ENCODE results near the gene SURF2.

The SURF2 gene

GRCh38 chr9:133404454-133405002 is 48.2 kb downstream of the SURF2 start:
- no peak for DNase-seq

DNA sequence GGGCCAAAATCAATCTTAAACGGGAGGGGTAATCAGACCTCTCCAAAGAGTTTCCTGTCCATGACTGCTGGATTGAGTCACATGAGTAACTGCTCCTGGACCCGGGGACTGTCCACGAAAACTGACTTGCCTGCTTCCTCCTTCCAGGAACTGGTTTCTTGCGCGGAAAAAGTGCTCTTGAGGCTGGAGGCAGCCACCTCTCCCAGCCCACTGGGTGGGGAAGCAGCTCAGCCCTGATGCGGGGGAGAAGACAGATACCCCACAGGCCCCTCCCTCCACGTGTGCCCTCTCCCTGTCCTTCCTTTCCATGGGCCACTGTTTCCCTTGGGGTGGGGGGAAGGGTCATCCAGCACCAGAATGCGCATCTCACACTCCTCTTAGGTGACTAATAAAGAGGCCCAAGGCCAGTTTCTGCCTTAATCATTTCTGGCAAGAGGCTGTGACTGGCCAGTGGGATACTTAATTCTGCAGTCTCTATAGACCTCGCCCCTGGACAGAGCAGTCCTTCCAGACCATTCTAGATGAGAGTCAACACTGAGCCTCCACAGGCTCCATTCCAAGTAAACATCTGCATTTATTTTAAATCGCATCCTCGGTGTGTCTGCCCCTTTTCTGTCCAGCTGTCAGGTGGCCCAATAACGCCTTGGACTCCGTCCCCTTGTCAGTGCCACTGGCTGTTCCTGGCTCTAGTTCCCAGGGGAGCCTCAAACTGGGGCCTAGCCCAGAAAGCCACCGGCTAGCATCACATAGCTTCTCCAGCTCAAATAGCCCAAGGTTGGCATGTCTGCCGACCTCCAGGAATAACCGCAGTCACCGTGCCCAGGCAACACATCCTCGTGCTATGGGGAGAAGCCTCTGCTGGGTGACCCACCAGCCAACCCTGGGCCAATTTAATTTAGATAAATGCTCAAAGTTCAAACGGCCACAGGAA is 49.4 kb downstream of the SURF2 start:
- peak; percentile 1 for DNase-seq

GRCh38 chr9:133406480-133407307 is 50.3 kb downstream of the SURF2 start:
- DNase-seq = peak; percentile 60

DNA sequence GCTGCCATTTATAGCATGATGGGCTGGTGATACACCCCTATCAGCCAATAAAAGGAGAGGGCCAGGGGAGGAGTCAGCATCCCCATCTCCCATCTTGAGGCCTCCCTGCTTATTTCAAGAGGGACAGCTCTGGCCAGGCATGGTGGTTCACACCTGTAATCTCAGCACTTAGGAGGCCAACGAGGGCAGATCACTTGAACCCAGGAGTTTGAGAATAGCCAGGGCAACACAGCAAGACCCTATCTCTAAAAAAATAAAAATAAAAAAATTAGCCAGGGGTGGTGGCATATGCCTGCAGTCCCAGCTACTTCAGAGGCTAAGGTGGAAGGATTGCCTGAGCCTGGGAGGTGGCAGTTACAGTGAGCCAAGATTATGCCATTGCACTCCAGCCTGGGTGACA is 51.7 kb downstream of the SURF2 start:
- DNase-seq = no peak
